GM18907 (cell line): ENCODE results near the gene UGT2B10.
"Not testable (repeated sequence)": the region's sequence is repeated elsewhere in the genome, so short reads cannot be mapped to it uniquely, and the experiment has no call there.

ENCODE experiments used
- ATAC-seq: cut with Tn5 transposase; IDR thresholded peaks from one replicate; pipeline ENCODE4 v1.9.1; 2021; ENCODE audit warnings: mild to moderate bottlenecking, moderate library complexity; ENCODE audit not compliant: unreplicated experiment

Gene UGT2B10

GRCh38 chr4:68815617-68816409 lies at the start of gene UGT2B10:
Gene UGT2B10 (plus strand): TSS chr4:68815994. CDS start chr4:68816020, 26 bp downstream.
- ATAC-seq = not testable (repeated sequence)

GRCh38 chr4:68771836-68772235 lies 44.0 kb upstream of the UGT2B10 start:
- not testable (repeated sequence) for ATAC-seq

GRCh38 chr4:68773699-68774098 lies 42.1 kb upstream of the UGT2B10 start:
- ATAC-seq = no peak

- no peak for ATAC-seq
These were observed 35.6 kb upstream of the UGT2B10 start for GRCh38 chr4:68780232-68780631.

GRCh38 chr4:68797048-68797447 lies 18.7 kb upstream of the UGT2B10 start:
- ATAC-seq = no peak

GRCh38 chr4:68797618-68798017 lies 18.2 kb upstream of the UGT2B10 start:
- no peak for ATAC-seq

GRCh38 chr4:68803013-68803412 lies 12.8 kb upstream of the UGT2B10 start:
- no peak for ATAC-seq

GRCh38 chr4:68808060-68808459 lies 7.7 kb upstream of the UGT2B10 start:
- no peak for ATAC-seq

GRCh38 chr4:68810919-68811318 lies 4.9 kb upstream of the UGT2B10 start:
- no peak for ATAC-seq

GRCh38 chr4:68816410-68817265 lies 844 bp downstream of the UGT2B10 start:
- ATAC-seq = not testable (repeated sequence)

GRCh38 chr4:68817386-68817785 lies 1.6 kb downstream of the UGT2B10 start:
- ATAC-seq = no peak

- not testable (repeated sequence) for ATAC-seq
These were observed 2.3 kb downstream of the UGT2B10 start for GRCh38 chr4:68818030-68818462.

GRCh38 chr4:68831642-68832041 lies 15.8 kb downstream of the UGT2B10 start:
- no peak for ATAC-seq

GRCh38 chr4:68850293-68850692 lies 34.5 kb downstream of the UGT2B10 start:
- no peak for ATAC-seq

GRCh38 chr4:68855771-68856170 lies 40.0 kb downstream of the UGT2B10 start:
- no peak for ATAC-seq

- no peak for ATAC-seq
These were observed 42.2 kb downstream of the UGT2B10 start for GRCh38 chr4:68858039-68858438.

- no peak for ATAC-seq
These were observed 43.9 kb downstream of the UGT2B10 start for GRCh38 chr4:68859655-68860054.

GRCh38 chr4:68861057-68861456 lies 45.3 kb downstream of the UGT2B10 start:
- ATAC-seq = no peak

GRCh38 chr4:68864438-68865187 lies 48.8 kb downstream of the UGT2B10 start:
- no peak for ATAC-seq

GRCh38 chr4:68865188-68865638 lies 49.4 kb downstream of the UGT2B10 start:
- ATAC-seq = no peak

GRCh38 chr4:68865760-68866159 lies 50.0 kb downstream of the UGT2B10 start:
- ATAC-seq = no peak
